ENCODE data around the gene ARID1A.

ARID1A gene

DNA sequence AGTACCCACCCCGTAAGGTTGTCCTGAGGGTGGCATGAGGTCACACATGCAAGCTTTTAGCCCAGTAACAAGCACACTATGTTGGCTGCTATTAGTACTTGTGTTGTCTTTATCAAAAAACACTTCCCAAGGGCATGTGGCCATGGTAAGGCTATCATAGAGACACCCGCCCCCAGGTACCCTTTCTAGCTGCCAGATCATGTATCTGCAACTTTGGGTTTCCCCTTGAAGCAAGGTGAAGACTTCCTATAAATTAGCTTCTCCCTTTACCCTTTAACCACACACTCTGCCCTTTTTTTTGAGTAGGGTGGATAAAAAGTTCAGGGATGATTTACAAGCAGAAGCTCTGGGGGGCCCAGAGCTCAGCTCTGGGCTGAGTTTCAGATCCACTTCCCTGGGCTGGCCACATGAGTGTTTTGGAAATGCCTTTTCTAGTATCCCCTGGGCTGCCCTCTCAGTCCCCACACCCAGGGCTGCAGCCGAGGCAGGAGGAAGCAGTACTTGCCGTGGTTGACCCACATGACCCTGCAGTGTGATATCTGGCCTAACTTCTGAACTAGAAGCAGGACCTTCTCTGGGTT lies 132.7 kb downstream of the ARID1A start:
- peak; percentile 75 for DNase-seq

DNA sequence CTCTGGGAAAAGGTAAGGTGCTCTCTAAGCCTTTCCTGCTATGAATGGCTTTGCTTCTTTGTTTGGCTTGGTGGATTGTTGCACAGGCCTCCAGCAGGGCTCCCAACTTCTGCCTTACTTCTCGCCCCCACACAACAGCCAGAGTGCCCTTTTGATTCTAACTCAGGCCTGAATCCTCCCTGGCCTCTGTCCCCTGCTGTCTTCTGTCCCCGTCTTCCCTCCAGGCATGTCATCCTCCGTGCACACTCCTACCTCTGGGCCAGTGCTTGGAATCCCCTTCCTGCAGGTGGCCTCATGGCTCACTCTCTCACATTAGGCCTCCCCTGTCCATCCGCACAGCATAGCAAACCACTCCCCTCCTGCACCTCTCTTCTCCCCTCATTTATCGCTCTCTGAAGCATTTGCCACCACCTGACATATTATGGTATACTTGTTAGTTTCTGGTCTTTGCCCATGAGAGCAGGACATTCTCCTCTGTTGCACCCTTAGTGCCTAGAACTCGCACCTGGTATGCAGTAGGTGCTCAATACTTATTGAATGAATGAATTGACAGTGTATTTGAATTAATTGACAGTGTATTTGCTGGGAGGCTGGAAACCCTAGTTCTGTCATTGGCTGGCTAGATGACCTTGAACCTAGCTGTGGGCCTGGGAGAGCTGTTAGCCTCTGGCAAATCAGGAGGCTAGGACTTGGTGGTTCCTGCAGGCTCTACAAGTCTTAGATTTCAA lies 133.5 kb downstream of the ARID1A start:
- no peak for DNase-seq

DNA sequence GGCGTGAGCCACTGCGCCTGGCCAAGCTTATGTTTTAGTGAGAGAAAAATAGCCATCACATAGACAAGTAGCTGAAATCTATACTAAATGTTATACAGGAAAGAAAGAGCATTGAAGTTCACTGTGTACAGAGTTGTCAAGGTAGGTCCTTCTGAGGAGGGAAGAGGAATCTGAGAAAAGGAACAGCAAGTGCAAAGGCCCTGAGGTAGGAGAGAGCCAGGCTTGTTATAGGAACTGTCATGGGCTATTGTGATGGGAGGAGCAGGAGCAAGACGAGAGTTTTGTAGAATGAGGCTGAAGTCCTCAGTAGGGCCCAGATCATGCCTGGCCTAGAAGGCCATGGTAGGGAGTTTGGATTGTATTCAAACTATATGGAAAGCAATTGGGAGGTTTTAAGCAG lies 135.2 kb downstream of the ARID1A start:
- no peak for DNase-seq

All from activated effector memory CD4-positive, alpha-beta T cell treated with anti-CD3 and anti-CD28 coated beads, Interleukin-2, amount 50 U/mL, for 16 hours (primary cell).